ENCODE data around the gene SLC46A1. TPM values are rescaled to one million over a fixed set of nuclear protein-coding genes. Genes with fewer than 3 reads are reported as not detected.

Gene SLC46A1
- total and polyA plus RNA-seq, 2 of the 8 experiments (the other 6 are each of a cell fraction or from before 2014, with no cell fraction given), result 5.3 to 8.7 TPM

- Histone ChIP-seq H2BK12ac (ENCODE audit: low read depth, low read length) (no peak overlapping the region), H2BK20ac (ENCODE audit: low read length) (no peak overlapping the region), H3K4me1 (replicated peaks in 1 of 4; ENCODE audit: control insufficient read depth in 3 of 4, insufficient read depth in 4 of 4, low read length in 3 of 4) (peaks cover 32 to 64% (median 40%) of the 10 kb centered on the region in 4 experiments), H4K5ac (ENCODE audit: insufficient read length, low read depth, low read length) (no peak overlapping the region), H2BK15ac (ENCODE audit: low read length) (no peak overlapping the region), H3K9me3 (ENCODE audit: insufficient read depth in 2 of 2, low read depth in 1 of 2, low read length in 1 of 2) (no peaks in the 10 kb centered on the region), H2AFZ (ENCODE audit: low read length) (no peak overlapping the region), H3K27me3 (replicated peaks in 1 of 4; ENCODE audit: control insufficient read depth in 3 of 4, extremely low read depth in 1 of 4, insufficient read depth in 3 of 4, low read length in 3 of 4) (peaks cover 0 to 39% (median 15%) of the 10 kb centered on the region in 4 experiments; a peak in 5 of 7 replicates), H3K4me2 (ENCODE audit: insufficient read depth in 1 of 2, low read depth in 2 of 2, low read length in 2 of 2) (no peak overlapping the region), H3K23ac (ENCODE audit: insufficient read length) (no peak overlapping the region), H2BK5ac (ENCODE audit: low read depth, low read length) (no peak overlapping the region), H2BK120ac (replicated peaks; ENCODE audit: low read depth, low read length) (no peak overlapping the region), H3K9ac (replicated peaks in 1 of 4; ENCODE audit: extremely low read depth in 1 of 4, low read depth in 3 of 4, low read length in 3 of 4) (no peak overlapping the region), H3K36me3 (ENCODE audit: control insufficient read depth in 2 of 4, insufficient read depth in 4 of 4, low read length in 3 of 4) (no peaks in the 10 kb centered on the region), H3K4me3 (ENCODE audit: extremely low read depth in 1 of 4, insufficient read depth in 2 of 4, low read depth in 3 of 4, low read length in 4 of 4) (no peak overlapping the region), H3K79me1 (ENCODE audit: low read depth, low read length) (no peaks in the 10 kb centered on the region; the same call in 1 of the 2 replicates), H4K8ac (ENCODE audit: extremely low read depth, insufficient read depth, low read length) (no peak overlapping the region), H3K18ac (ENCODE audit: extremely low read depth, low read length) (no peak overlapping the region), H3K14ac (ENCODE audit: insufficient read length) (no peak overlapping the region), H3K79me2 (ENCODE audit: control insufficient read depth in 1 of 2, insufficient read depth in 2 of 2, low read length in 2 of 2) (no peaks in the 10 kb centered on the region; a peak in 1 of 4 replicates), H3K23me2 (ENCODE audit: low read depth, low read length) (peaks cover 12% of the 10 kb centered on the region; the same call in 1 of the 2 replicates), H3K4ac (replicated peaks; ENCODE audit: insufficient read length, low read depth, low read length) (no peak overlapping the region), H3K56ac (replicated peaks; ENCODE audit: insufficient read length, low read depth, low read length) (no peak overlapping the region), H2AK5ac (ENCODE audit: low read depth, low read length) (no peak overlapping the region), H4K91ac (replicated peaks; ENCODE audit: insufficient read length, low read length) (no peak overlapping the region), H3K27ac (ENCODE audit: low read depth, low read length) (no peak overlapping the region), H4K20me1 (replicated peaks in 1 of 2; ENCODE audit: control insufficient read depth in 1 of 2, insufficient read depth in 2 of 2, low read length in 2 of 2) (no peaks in the 10 kb centered on the region)
- no peak for TF ChIP-seq SP1 (IDR thresholded peaks at IDR 0.05; ENCODE audit: low read depth, low read length)
- peak; percentile 51; the same call in 1 of the 2 replicates for TF ChIP-seq MAFK (IDR thresholded peaks at IDR 0.05; ENCODE audit: low read depth, low read length)
- no peak for DNase-seq (ENCODE audit: low read depth in 1 of 2, low spot score in 2 of 2)
- FAIRE-seq, result no peak
- ChIA-PET POLR2A (ENCODE audit: partially characterized antibody) (interaction anchor here (0.7 to 12.8 kb wide), 6 partner anchors 8 to 76 kb away, joined by 3 to 135 read pairs (median 3); no protein-coding TSS in a partner anchor), CTCF (ENCODE audit: partially characterized antibody) (interaction anchor here (0.6 to 5.8 kb wide), 6 partner anchors 12 to 149 kb away, joined by 3 to 52 read pairs (median 4); no protein-coding TSS in a partner anchor)
- WGBS, 2 experiments (ENCODE audit: extremely low coverage in 1 of 2, insufficient coverage in 1 of 2, insufficient read length in 1 of 2, insufficient replicate concordance in 2 of 2, low coverage in 1 of 2, low lambda C conversion rate in 2 of 2, missing lambda C conversion rate in 1 of 2), result 85% methylated on average over 2 of the region's 2 CpGs; no CpG with 5 or more reads in 1 of the 2 experiments
These were observed 2.0 kb downstream of the SLC46A1 start for GRCh38 chr17:28404007-28404406.
